ENCODE data around the gene SPIRE1.

DNA sequence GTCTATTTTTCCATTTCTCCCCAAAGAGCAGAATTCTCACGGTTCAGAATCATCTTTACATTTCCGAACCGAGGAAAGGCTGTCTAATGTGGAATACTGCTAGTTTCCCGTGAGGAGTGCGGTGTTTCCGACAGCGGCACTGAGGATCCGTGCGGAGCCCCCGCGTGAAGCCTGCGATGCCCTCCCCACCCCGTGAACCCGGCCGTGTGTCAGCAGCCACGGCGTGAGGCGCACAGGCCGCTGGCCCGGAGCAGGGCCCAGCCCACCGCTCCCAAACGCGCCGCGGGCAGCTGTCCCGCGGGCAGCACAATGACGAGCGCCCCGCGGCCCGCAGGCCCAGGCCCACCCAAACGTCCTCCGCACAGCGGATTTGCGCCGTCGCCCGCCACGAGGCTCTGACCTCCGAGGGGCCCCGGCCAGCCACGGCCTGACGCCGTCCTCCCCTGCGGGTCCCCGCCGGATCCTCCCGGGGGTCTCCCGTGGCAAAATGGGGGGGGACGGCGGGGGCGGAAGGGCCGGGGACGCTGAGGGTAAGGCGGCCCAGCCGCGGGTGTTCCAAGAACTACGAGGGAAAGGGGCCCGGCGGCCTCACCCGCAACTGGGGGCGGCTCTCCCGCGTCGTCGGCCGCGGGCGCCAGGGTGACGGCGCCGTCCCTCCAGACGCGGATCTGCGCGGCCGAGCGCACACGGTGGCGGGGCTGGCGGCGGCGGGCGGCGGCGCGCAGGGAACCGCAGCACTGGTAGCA lies 796 bp downstream of the SPIRE1 start:
- no peak for TF ChIP-seq CTCF (IDR thresholded peaks at IDR 0.05; ENCODE audit: low read depth, low read length, missing input control)
- no peak for TF ChIP-seq HNF4G (IDR thresholded peaks at IDR 0.05)
- TF ChIP-seq ATF3 (IDR thresholded peaks at IDR 0.05): no peak
- TF ChIP-seq SP1 (IDR thresholded peaks at IDR 0.05): no peak
- no peak for TF ChIP-seq RAD21 (IDR thresholded peaks at IDR 0.05)
- TF ChIP-seq EGR1 (IDR thresholded peaks at IDR 0.05; ENCODE audit: low read depth in 2 of 2): no peak
